GM18870 (cell line): ENCODE measurements around the gene DIAPH2.

Experiments
- ATAC-seq: cut with Tn5 transposase; IDR thresholded peaks from one replicate; pipeline ENCODE4 v1.9.1; 2021; ENCODE audit warnings: moderate library complexity; ENCODE audit not compliant: unreplicated experiment

The DIAPH2 gene

GRCh38 chrX:97446298-97446882 lies 761.7 kb downstream of the DIAPH2 start:
- ATAC-seq, result no peak

GRCh38 chrX:97447306-97447705 lies 762.7 kb downstream of the DIAPH2 start:
- ATAC-seq, result no peak

- ATAC-seq, result no peak
These were observed 767.6 kb downstream of the DIAPH2 start for GRCh38 chrX:97452283-97452682.

GRCh38 chrX:97461763-97462162 lies 777.1 kb downstream of the DIAPH2 start:
- no peak for ATAC-seq

GRCh38 chrX:97471071-97471470 lies 786.4 kb downstream of the DIAPH2 start:
- ATAC-seq, result no peak

GRCh38 chrX:97474933-97475332 lies 790.3 kb downstream of the DIAPH2 start:
- no peak for ATAC-seq

- ATAC-seq, result no peak
These were observed 794.7 kb downstream of the DIAPH2 start for GRCh38 chrX:97479106-97479890.

GRCh38 chrX:97481228-97481627 lies 796.6 kb downstream of the DIAPH2 start:
- ATAC-seq, result no peak

GRCh38 chrX:97482666-97483300 lies 798.1 kb downstream of the DIAPH2 start:
- ATAC-seq, result no peak

GRCh38 chrX:97490656-97491055 lies 806.0 kb downstream of the DIAPH2 start:
- no peak for ATAC-seq

- ATAC-seq, result peak; percentile 98
These were observed 810.2 kb downstream of the DIAPH2 start for GRCh38 chrX:97494756-97495372.

GRCh38 chrX:97498093-97498492 lies 813.5 kb downstream of the DIAPH2 start:
- no peak for ATAC-seq

- no peak for ATAC-seq
These were observed 819.8 kb downstream of the DIAPH2 start for GRCh38 chrX:97504431-97504830.

- ATAC-seq, result no peak
These were observed 833.1 kb downstream of the DIAPH2 start for GRCh38 chrX:97517763-97518162.

- ATAC-seq, result no peak
These were observed 837.7 kb downstream of the DIAPH2 start for GRCh38 chrX:97522307-97522706.

GRCh38 chrX:97524340-97524739 lies 839.7 kb downstream of the DIAPH2 start:
- no peak for ATAC-seq

- no peak for ATAC-seq
These were observed 840.4 kb downstream of the DIAPH2 start for GRCh38 chrX:97524997-97525396.

GRCh38 chrX:97525981-97526380 lies 841.3 kb downstream of the DIAPH2 start:
- no peak for ATAC-seq

- ATAC-seq, result peak; percentile 52
These were observed 843.1 kb downstream of the DIAPH2 start for GRCh38 chrX:97527725-97528124.

- ATAC-seq, result no peak
These were observed 845.0 kb downstream of the DIAPH2 start for GRCh38 chrX:97529536-97530200.

GRCh38 chrX:97531825-97532224 lies 847.2 kb downstream of the DIAPH2 start:
- no peak for ATAC-seq
